Measurements from ENCODE around the gene HDAC9.

DNA sequence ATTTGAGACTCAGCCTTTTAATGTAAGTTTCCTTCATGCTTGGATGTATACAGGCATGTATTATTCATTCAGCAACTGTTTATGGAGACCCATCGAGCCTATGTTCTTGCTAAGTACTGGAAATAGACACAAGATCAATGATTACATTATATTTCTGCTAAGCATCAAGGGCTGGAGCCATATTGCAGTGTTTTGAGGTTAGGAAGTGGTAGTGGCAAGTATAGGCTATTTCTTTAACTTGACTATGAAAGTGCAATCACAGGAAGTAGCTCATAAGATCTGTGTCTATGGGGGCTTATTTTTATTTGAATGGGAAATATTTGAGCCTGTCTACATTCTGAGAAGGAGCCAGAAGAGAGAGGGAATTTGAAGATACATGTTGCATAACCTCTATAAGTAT, 123.8 kb downstream of the HDAC9 start:
- TF ChIP-seq, protein P1, sequence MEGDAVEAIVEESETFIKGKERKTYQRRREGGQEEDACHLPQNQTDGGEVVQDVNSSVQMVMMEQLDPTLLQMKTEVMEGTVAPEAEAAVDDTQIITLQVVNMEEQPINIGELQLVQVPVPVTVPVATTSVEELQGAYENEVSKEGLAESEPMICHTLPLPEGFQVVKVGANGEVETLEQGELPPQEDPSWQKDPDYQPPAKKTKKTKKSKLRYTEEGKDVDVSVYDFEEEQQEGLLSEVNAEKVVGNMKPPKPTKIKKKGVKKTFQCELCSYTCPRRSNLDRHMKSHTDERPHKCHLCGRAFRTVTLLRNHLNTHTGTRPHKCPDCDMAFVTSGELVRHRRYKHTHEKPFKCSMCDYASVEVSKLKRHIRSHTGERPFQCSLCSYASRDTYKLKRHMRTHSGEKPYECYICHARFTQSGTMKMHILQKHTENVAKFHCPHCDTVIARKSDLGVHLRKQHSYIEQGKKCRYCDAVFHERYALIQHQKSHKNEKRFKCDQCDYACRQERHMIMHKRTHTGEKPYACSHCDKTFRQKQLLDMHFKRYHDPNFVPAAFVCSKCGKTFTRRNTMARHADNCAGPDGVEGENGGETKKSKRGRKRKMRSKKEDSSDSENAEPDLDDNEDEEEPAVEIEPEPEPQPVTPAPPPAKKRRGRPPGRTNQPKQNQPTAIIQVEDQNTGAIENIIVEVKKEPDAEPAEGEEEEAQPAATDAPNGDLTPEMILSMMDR (IDR thresholded peaks at IDR 0.05): no peak
- no peak for TF ChIP-seq POLR2A (IDR thresholded peaks at IDR 0.05)
